Lower leg skin (tissue), 4 donors: ENCODE results near the gene PRR4. TPM values are rescaled to one million over a fixed set of nuclear protein-coding genes. Genes with fewer than 3 reads are reported as not detected.

ENCODE experiments used
- DNase-seq, 2 donors: peaks; one replicate each; pipeline ENCODE4 v3.0.0-alpha.2; 2019; ENCODE audit warnings: low spot score in 2 of 2
- H3K4me3 ChIP-seq: fragments of 200-600 bp; sonication (generic); 2 replicates; pipeline ENCODE4 v1.5.1; 2017; ENCODE audit warnings: mild to moderate bottlenecking, low read depth; ENCODE audit not compliant: poor library complexity, severe bottlenecking
- POLR2A ChIP-seq, 2 donors: fragments of 450-650 bp; IDR thresholded peaks; one replicate each; pipeline ENCODE4 v1.6.1; 2016 to 2017; ENCODE audit warnings: antibody characterized with exemption in 2 of 2, mild to moderate bottlenecking in 1 of 2, moderate library complexity in 1 of 2
- WGBS, 2 donors: methylation state at CpG; one replicate each; pipeline ENCODE4 v1.1.5; 2018; 5-methylcytosine and 5-hydroxymethylcytosine counted together
- intact Hi-C: fragments of 100-400 bp; cut with DNase I; formaldehyde crosslinking; loops from one replicate; pipeline ENCODE4 v1.15.0; 2023; ENCODE audit warnings: low total_unique reads
- total RNA-seq, 4 donors: library from RNA; depleted of rRNA; stranded (reverse); fragments of >200 nt; gene quantifications; one replicate each; pipeline ENCODE4 v1.1.0, GENCODE V29; 2016
- TF ChIP-seq, protein P1 (sequence below), 3 donors: fragments of 450-650 bp; IDR thresholded peaks; one replicate each; pipeline ENCODE4 v1.5.1; 2016; ENCODE audit warnings: antibody characterized with exemption in 3 of 3, mild to moderate bottlenecking in 3 of 3, moderate library complexity in 2 of 3

PRR4 gene
- total RNA-seq, 4 donors from 2014 or later = 33.5 to 101 (median 70.5) TPM

DNA sequence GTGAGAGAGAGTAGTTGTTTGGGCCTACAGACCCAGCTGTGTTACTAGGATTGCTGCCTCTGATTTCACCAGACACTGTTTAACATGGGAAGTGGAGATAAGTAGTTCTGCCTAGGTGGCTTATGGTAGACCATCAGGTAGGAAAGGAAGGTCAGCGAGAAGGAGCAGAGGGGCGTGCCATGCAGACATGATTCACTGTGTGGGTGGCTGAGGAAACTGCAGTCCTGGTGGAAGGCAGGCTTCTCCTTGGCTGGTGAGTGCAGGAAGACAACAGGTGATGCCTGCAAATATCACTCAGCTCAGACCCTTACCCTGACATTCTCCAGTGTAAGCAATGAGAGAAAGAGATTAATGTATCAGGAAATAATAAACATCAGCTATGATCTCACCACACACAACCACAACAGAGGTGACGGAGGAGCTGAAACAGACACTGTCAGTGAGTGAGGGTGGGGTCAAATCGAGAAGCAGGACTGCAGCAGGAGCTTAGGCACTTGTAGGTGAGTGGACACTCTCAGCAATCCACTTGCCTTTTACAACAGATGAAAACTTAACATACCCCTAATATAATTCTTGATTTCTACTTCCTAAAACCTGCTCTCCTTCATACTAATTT lies 2.1 kb upstream of the PRR4 start:
- H3K4me3 ChIP-seq = no peak overlapping the region
- TF ChIP-seq POLR2A (IDR thresholded peaks at IDR 0.05) = no peak
- TF ChIP-seq, protein P1, sequence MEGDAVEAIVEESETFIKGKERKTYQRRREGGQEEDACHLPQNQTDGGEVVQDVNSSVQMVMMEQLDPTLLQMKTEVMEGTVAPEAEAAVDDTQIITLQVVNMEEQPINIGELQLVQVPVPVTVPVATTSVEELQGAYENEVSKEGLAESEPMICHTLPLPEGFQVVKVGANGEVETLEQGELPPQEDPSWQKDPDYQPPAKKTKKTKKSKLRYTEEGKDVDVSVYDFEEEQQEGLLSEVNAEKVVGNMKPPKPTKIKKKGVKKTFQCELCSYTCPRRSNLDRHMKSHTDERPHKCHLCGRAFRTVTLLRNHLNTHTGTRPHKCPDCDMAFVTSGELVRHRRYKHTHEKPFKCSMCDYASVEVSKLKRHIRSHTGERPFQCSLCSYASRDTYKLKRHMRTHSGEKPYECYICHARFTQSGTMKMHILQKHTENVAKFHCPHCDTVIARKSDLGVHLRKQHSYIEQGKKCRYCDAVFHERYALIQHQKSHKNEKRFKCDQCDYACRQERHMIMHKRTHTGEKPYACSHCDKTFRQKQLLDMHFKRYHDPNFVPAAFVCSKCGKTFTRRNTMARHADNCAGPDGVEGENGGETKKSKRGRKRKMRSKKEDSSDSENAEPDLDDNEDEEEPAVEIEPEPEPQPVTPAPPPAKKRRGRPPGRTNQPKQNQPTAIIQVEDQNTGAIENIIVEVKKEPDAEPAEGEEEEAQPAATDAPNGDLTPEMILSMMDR (IDR thresholded peaks at IDR 0.05) = no peak
- 78 to 83% methylated on average over 4 of the region's 4 CpGs for WGBS, 2 donors
- intact Hi-C loops = no loop called here
- DNase-seq = no peak

DNA sequence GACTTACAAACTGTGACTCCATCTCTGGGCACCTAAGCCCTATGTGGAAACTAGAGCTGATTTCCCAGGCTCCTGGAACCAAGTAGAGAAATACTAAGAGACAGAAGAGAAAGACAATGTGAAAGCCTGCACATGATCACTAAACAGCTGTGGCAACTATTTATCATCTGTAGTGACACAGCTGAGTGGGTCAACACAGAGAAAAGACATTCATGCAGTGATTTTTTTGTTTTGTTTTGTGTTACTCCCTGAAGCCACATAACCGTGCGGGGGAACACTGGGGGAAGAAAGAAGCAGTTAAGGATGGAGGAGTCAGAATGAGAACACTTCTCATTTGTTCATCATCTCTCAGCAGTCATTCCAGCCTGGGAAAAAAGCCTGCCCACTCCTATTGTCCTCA lies 1.5 kb downstream of the PRR4 start:
- intact Hi-C loops = no loop called here
- DNase-seq = no peak
- 30 to 54% methylated on average over 2 of the region's 2 CpGs for WGBS, 2 donors
- TF ChIP-seq, protein P1 (IDR thresholded peaks at IDR 0.05) = no peak
- TF ChIP-seq POLR2A (IDR thresholded peaks at IDR 0.05) = no peak
- no peak overlapping the region for H3K4me3 ChIP-seq

DNA sequence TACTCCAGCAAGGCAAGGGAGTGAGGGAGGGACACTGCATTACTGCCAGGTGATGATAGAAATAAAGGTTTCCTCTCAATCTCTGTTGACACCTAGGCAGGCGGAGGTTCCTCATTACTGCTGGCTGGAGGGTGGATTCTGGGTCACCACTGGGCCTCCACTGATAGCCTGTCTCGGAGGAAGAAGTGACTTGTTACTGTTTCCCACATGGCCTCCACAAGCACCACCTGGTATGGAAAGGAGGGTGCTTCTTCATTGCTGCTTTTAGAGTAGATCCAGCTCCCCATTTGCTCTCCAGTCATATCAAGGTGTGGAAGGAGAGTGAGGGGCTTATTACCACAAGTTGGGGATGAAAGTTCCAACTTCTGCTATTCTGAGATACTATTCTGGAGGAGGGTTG lies 6.4 kb downstream of the PRR4 start:
- no peak overlapping the region for H3K4me3 ChIP-seq
- DNase-seq = no peak
- no peak for TF ChIP-seq POLR2A (IDR thresholded peaks at IDR 0.05)
- TF ChIP-seq, protein P1 (IDR thresholded peaks at IDR 0.05) = no peak
- 95 to 96% methylated on average over 2 of the region's 2 CpGs for WGBS, 2 donors
- intact Hi-C loops = no loop called here

DNA sequence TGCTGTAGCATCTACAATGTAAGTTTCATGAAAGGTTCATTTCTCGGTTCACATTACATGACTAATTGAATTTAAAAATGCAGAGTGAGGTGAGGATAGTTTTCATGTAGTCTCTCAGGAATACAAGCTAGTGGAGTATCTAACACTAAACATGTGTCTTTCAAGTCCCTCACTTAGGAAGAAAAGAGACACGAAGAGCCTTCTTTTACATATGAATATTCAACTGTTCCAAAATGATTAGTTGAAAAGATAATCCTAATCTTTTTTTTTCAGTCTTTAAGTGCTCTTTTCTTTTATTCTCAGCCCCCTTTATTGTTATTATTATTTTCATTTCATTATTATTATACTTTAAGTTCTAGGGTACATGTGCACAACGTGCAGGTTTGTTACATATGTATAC lies 10.8 kb downstream of the PRR4 start:
- no peak overlapping the region for H3K4me3 ChIP-seq
- no peak for DNase-seq
- 84% methylated on average over 3 of the region's 3 CpGs for WGBS, 2 donors
- intact Hi-C loops = no loop called here
- TF ChIP-seq, protein P1 (IDR thresholded peaks at IDR 0.05) = no peak
- TF ChIP-seq POLR2A (IDR thresholded peaks at IDR 0.05) = no peak

DNA sequence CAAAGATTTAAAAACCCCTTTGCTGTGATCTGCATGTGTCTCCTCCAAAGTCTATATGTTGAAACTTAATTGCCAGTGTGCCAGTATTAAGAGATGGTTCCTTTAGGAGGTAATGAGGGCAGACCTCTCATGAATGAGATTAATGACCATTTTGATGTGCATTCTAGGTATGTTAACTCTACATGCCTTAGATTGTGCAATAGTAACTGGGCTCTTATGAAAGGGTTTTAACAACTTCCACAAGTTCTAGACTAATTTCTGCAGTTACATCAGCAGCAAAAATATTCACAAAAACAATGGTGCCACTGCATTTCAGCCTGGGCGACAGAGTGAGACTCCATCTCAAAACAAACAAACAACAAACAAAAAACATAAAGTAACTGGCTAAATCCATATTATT lies 19.3 kb downstream of the PRR4 start:
- intact Hi-C loops = no loop called here
- no peak overlapping the region for H3K4me3 ChIP-seq
- no peak for DNase-seq
- TF ChIP-seq, protein P1 (IDR thresholded peaks at IDR 0.05) = no peak
- TF ChIP-seq POLR2A (IDR thresholded peaks at IDR 0.05) = no peak
- 94 to 95% methylated on average over 1 of the region's 1 CpG for WGBS, 2 donors

DNA sequence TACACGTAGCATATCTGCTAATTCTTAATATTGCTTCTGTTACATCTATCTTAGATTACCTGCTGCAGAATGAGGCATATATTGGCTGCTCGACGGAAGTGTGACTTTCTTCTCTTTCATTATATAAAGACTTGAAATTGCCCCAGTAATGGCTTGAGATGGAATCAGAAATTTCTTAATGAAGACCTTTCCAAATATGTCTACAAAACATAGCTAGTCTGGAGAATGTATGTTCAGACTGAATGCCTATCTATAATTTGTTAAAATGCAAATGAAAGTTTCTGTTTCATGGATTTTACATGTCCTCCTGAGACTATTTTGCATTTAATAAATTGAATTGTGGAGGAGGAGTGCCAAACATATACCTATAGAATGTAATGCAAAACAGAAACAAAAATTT lies 23.0 kb downstream of the PRR4 start, which contains the start of gene TAS2R10:
Gene TAS2R10 (minus strand): TSS at position 101 of the 400 bp plus-strand sequence. CDS start 89 bp downstream, at position 12.
- TF ChIP-seq, protein P1 (IDR thresholded peaks at IDR 0.05) = no peak
- TF ChIP-seq POLR2A (IDR thresholded peaks at IDR 0.05) = no peak
- WGBS, 2 donors = 91 to 95% methylated on average over 3 of the region's 3 CpGs
- DNase-seq = no peak
- intact Hi-C loops = no loop called here
- H3K4me3 ChIP-seq = no peak within 1 kb of the TSS
